Coronary artery (tissue), 2 donors: ENCODE measurements around the gene GRID1.

ENCODE experiments used
- DNase-seq: peaks from one replicate; pipeline ENCODE4 v3.0.0-alpha.2; 2017; ENCODE audit warnings: low spot score
- H3K27ac ChIP-seq, 2 donors: fragments of 200-600 bp; sonication (generic); one replicate each; pipeline ENCODE4 v1.5.1; 2016 to 2019
- H3K4me3 ChIP-seq: fragments of 200-600 bp; sonication (generic); 2 replicates; pipeline ENCODE4 v1.5.1; 2016; ENCODE audit warnings: mild to moderate bottlenecking, moderate library complexity
- CTCF ChIP-seq: fragments of 200-600 bp; sonication (generic); IDR thresholded peaks from one replicate; pipeline ENCODE4 v1.5.1; 2019; ENCODE audit warnings: antibody characterized with exemption

GRID1 gene

GRCh38 chr10:86364491-86365345 lies 1.9 kb downstream of the GRID1 start:
- Histone ChIP-seq H3K27ac (no peak overlapping the region), H3K4me3 (peak overlapping the region; percentile 83)
- DNase-seq, result peak; percentile 63
- no peak for TF ChIP-seq CTCF

DNA sequence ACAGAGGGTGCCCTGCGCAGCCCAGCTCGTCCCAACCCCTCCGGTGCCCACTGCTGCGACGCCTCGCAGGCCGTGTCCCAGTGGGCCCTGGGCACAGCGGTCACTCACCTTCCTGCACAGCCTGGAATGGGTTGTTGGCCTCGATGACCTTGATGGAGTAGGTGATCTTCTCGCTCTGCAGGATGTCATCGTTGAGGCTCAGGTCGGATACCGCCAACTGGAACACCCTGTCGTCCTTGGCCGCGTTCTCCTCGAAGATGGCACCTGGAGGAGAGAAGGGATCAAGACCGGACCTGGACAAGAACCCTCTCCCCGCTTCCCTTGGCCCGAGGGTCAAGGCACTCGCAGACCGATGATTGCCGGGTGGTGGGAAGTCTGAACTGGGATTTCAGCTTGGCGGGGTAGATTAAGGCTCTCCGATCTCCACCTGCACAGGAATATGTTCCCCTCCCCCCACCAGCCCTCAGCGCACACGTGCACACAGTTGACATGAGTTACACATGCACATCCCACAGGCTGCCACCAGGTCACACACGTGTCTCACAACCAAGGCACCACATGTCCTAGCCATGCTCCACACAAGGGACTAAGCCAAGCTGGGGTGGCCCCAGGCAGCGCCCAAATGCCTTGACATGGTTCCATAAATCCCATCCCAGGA lies 2.6 kb downstream of the GRID1 start:
- H3K4me3 ChIP-seq, result peak overlapping the region; percentile 19
- no peak overlapping the region for H3K27ac ChIP-seq
- no peak for DNase-seq
- TF ChIP-seq CTCF, result no peak

GRCh38 chr10:86363184-86363832 lies 3.3 kb downstream of the GRID1 start:
- peak overlapping the region; percentile 19 for H3K4me3 ChIP-seq
- no peak for TF ChIP-seq CTCF
- no peak overlapping the region for H3K27ac ChIP-seq
- peak; percentile 72 for DNase-seq

DNA sequence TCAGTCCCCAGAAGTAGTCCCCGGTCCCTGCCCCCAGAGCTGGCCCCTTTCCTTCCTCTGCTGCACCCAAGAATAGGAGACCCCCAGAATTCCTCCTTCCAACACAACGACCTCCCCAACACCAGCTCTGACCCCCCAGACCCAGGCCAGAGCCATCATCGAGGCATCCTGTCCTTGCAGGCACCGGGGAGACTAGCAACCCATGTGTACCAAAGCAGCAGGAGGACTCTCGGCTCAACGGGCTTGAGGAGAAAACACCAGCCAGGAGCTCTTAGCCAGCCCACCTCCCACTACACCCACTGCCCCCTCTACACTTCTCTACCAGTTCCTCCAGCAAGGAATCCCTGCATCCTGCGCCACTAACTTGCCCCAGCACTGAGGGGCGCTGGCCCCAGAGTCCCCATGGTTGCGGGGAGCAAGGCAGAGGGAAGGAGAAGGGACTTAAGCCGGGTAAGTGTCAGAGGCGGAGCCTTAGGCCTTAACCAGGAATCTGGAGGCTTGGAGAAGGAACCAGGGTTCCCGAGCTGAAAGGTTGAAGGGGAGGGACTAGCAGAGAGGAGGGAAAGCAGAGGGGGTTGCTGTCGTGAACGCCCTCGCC lies 3.9 kb downstream of the GRID1 start:
- peak overlapping the region; percentile 19 for H3K4me3 ChIP-seq
- TF ChIP-seq CTCF, result no peak
- DNase-seq, result peak; percentile 71
- H3K27ac ChIP-seq, result no peak overlapping the region

DNA sequence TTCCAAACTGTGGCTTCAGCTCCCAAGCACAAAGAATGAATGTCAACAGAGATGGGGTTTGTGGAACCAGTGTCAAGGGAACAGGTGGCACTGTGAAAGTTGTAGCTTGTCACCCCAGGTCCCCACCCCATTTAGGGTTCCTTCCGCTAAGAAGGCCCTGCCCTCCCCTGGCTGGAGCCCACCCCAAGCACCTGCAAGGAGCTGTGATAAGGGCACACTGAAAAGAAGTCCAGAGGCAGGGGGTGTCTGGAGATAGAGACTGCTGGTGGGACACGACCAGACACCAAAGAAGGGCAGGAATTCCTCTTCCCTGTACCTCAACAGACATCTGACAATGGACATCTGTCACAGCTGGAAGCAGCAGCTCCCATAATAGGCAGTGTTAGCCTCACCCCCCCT lies 4.5 kb downstream of the GRID1 start:
- no peak for TF ChIP-seq CTCF
- H3K4me3 ChIP-seq, result no peak overlapping the region
- peak; percentile 40 for DNase-seq
- no peak overlapping the region for H3K27ac ChIP-seq

DNA sequence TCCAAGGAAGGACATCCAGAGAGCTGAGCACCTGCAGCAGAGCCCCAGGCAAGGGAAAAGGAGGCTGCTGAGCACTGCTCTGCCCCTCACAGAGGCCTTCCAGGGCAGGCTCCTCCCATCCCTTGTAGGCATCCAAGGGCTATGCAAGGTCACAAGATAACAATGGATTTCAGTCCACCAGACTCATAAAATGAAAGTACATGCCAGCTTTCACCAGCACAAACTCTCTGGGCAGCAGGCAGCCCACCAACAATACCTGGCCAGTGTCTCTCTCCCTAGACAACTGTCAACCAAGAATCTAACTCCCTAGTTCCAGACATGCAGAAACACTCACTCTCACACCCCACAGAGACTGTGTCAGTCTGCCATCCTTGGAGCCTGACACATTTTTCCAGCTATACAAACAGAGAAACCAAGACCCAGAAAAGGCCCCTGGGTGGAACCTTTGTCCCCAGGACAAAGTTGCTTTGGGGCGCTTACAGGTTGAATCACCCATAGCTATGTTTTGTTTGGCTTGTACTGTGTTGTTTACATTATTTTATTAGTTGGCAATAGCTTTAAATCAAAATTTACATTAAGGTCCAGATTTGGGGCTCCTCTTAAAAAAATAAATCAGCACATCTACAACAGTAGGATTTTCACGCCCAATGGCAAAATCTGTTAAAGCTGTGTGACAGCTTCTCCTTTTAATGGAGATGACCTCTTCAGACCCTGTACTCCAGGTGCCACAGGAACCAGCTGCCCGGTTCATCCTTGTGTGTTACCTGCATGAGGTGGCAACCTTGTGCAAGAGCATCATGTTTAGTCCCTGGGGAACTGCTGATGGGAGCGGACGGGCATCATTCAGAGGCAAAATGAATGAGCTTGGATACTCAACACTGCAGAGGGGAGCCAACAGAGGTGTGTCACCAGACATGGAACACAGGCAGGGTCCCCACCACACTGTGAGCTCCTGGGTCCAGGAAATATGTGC lies 5.2 kb downstream of the GRID1 start:
- no peak overlapping the region for H3K27ac ChIP-seq
- H3K4me3 ChIP-seq, result no peak overlapping the region
- no peak for TF ChIP-seq CTCF
- DNase-seq, result peak; percentile 38
